Stimulated activated CD4-positive, alpha-beta T cell treated with anti-CD3 and anti-CD28 coated beads, Interleukin-2, amount 100 ng/mL, for 24 hours (primary cell): ENCODE results near the gene STK4.
A peak's percentile ranks its signal among the peaks of the same experiment; 100 is the strongest.
"Not testable (repeated sequence)": the region's sequence is repeated elsewhere in the genome, so short reads cannot be mapped to it uniquely, and the experiment has no call there.

Experiments used
- DNase-seq, 2 donors: peaks; one replicate each; pipeline ENCODE4 v3.0.0-alpha.2; 2020

STK4 gene

DNA sequence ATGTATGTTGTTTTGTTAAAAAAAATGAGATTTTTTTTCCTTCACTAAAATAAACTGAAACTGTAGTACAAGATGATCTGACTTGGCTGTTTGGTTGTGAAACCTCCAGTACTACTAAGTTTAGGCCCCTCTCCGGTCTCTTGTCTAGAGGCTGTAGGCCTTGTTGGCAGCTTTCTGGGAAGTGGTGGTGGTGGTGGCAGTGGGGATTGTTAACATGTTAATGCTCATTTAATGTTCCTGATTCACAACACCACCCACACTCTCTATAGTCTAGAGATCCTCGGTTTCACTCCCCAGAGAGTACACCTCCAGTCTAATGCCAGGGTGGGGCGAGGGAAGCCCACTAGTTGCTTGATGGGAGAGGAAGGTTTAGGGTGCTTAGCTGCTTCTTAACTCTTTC is 24.1 kb downstream of the STK4 start:
- peak; percentile 57 to 68 for DNase-seq

DNA sequence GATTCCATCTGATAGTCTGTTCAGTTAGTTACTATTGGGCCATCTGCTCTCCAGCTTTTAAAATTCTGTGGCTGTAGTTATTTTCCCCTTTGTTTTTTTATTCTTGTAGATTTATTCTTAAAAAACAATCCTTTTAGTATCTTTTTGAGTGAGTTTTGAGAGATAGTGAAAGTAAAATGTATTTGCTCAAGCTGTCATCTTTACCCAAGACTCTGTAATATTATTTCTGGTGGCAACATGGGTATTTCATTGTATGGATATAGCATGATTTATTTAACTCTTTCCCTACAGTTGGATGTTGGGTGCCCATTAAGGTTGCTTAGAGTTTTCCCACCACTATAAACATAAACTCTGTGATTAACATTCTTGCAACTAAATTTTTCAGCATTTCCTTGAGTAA is 24.6 kb downstream of the STK4 start:
- no peak for DNase-seq

DNA sequence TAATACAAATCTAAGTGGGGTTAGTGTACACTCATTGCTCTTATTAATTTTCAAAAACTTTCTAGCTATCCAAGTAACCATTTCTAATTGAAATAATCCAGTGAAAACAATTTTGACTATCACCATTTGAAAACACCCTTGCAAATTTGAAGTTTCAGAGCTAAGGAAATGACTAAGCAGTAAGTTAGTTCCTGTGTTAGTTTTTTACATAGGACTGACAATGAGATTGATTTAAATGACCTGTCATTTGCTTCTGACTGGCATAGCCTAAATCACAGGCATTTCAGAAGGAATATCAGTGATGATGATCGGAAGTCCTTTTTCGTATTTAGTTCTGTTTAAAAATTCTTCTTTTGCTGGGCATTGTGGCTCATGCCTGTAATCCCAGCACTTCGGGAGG is 27.0 kb downstream of the STK4 start:
- no peak for DNase-seq

DNA sequence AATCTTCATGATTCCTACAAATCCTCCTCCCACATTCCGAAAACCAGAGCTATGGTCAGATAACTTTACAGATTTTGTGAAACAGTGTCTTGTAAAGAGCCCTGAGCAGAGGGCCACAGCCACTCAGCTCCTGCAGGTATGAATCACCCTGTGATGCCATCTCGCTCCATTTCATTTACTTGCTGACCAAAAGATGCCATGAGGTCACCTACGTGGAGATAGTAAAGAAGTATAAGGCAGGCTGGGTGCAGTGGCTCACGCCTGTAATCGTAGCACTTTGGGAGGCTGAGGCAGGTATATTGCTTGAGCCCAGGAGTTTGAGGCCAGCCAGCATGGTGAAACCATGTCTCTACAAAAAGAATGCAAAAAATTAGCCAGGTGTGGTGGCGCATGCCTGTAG is 30.9 kb downstream of the STK4 start:
- no peak for DNase-seq

DNA sequence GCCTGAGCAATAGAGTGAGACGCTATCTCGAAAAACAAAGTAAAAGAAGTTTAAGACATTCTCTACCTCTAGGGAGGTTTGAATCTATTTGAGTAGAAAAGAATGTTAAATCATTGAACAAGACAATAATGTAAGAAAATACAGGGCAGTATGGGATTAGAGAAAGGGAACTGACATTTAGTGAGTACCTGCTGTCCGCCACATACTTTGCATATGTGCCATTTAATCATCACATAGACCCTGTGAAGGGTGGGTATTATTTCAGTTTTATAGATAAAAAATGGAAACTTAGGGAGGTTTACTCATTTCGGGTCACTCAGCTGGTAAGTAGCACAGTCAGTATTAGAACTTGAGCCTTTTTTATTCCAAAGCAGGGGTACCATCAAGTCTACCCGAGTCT is 31.4 kb downstream of the STK4 start:
- DNase-seq: no peak

DNA sequence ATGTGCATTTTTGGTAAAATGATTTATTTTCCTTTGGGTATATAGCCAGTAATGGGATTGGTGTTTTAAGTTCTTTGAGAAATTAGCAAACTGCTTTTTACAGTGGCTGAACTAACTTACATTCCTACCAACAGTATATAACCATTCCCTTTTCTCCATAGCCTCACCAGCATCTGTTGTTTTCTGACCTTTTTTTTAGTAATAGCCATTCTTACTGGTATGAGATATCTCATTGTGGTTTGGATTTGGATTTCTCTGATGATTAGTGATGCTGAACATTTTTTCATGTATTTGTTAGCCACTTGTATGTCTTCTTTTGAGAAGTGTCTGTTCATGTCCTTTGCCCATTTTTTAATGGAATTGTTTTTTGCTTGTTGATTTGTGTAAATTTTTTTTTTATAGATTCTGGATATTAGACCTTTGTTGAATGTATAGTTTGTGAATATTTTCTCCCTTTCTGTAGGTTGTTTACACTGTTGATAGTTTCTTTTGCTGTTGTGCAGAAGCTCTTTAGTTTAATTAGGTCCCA is 42.3 kb downstream of the STK4 start:
- DNase-seq: no peak

DNA sequence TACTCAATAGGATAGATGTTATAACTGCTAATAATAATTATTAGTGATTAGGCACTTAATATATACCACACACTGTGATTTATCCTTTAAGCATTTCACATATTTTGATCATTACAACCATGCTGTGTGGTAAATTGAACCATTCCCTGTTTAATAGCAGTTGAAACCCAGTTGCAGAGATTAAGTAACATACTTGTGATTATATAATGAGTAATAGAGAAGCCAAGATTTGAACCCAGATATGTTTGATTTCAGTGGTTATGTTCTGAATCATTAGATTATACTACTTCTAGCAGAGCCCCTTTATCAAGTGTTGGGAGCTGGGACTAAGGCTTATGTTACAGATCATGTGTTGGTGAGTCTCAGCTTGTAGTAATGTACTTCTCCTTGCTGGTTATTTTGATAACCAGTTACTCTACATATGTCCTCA is 44.1 kb downstream of the STK4 start:
- no peak for DNase-seq

DNA sequence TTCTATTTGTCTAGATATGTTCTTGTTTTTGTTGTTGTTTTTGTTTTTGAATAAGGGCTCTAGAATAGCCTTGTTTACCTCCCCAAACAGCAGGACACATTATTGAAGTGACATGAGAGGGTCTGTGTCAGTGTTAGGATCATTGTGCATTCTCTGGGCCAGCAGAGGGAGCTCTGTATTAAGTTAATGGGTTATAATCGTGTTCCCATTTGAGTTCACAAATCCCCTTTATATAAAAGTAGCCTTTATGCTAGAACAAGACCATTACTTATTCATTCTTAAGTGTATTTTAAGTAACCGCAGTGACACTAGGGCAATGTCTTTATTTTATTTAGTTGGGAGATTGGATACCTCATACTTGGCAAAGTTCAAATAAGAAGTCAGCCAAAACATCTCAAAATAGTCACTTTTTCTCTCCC is 44.8 kb downstream of the STK4 start:
- DNase-seq: peak; percentile 52 to 62

DNA sequence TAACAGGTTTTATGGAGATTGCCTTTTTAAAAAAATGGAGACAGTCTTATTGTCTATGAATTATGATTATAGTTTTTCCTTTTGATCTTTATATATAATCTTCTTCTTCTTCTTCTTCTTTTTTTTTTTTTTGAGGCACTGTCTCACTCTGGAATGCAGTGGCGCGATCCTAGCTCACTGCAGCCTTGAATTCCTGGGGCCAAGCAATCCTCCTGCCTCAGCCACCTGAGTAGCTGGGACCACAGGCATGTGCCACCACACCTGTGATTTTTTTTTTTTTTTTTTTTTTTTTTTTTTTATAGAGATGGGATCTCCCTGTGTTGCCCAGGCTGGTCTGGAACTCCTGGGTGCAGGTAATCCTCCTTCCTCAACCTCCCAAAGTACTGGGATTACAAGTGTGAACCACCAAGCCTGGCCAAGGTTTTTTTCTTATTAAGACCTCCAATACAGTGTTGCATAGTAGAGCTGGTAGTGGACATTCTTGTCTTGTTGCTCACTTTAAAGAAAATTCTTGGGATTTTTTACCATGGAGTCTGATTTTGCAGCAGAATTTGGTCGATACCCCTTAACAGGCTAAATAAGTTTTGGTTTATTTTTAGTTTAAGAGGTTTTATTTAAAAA is 46.5 kb downstream of the STK4 start:
- DNase-seq: no peak

DNA sequence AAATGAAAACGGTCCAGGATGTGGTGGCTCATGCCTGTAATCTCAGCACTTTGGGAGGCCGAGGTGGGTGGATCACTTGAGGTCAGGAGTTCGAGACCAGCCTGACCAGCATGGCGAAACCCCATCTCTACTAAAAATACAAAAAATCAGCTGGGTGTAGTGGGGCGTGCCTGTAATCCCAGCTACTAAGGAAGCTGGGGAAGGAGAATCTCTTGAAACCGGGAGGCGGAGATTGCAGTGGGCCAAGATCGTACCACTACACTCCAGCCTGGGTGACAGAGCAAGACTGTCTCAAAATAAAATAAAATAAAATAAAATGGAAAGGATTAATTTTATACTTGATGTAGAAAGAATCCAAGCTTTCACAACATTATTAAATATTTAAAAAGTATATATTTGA is 47.8 kb downstream of the STK4 start:
- not testable (repeated sequence) for DNase-seq

DNA sequence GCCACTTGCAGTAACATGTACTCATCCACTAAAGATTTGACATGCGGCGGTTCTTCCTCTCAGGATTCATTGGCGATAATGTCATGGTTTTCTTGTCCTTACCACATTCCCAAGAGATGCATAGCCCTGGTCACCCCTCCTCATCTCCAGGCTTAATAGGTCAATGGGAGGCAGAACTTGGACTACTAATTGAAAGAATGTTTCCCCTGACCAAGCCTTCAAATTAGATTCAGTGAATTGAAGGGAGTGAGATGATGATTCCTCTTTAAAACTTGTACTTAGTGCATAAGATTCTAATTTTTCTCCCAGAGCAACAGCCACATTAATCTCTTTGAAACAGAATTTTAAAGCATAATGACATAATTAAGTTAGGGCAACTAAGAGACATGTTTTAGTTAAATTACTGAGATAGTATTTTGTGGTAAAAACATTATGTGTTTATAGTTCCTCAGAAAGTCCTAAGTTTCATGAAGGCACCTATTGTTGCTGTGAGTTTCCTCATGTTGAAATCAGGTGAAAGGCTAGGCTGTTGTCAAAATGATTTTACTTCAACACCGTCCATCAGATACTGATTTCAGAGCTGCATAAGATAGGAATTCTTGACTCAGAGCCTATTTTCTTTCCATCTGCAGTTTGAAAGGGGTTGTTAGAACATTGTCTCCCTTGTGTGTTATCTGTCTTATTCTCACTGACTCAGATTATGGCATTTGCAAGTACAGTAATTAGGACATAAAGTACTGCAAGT is 48.5 kb downstream of the STK4 start:
- DNase-seq: no peak

DNA sequence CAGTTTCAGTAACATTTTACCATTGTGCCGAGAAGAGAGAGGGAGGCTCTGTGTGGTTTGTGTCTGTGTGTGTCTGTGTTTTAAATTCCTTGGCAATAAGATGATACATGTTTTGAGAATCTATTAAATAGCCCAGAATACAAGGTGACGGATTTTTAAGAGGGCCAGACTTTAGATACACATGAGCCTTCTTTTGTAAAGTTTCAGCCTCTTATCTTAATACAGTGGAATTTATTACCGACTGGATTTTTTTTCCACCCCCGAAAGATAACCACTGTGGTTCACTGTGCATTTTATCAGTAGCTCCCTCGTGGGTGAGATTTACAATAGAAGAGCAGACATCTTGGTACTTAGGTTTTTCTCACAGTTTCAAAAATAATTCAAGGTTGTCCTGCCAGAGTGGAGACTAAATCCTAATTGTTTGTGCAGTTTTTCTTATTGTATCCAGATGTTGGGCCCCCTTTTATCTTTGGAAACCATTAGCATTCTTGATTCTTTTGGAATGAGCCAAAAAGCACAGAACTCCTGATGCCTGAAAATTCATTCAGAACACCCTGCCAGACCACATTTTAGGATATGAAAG is 49.9 kb downstream of the STK4 start:
- DNase-seq: no peak

DNA sequence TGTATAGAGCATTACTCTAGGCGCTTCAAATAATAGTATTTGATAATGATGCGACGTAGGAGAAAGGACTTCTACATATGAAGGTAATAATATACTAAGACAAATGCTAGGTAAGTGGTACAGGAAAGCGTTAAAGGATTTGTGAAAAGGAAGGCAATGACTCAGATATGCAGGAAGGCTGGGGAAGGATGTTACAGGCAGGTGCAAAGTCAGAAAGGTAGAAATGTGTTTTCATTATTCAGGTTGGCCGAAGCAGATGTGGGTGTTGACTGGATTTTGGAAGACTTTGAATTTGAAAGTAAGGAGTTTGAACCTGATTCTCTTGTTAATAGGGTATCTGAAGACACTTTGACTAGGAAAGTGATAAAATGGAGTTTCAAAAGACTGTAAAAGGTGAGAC is 51.0 kb downstream of the STK4 start:
- DNase-seq: no peak

DNA sequence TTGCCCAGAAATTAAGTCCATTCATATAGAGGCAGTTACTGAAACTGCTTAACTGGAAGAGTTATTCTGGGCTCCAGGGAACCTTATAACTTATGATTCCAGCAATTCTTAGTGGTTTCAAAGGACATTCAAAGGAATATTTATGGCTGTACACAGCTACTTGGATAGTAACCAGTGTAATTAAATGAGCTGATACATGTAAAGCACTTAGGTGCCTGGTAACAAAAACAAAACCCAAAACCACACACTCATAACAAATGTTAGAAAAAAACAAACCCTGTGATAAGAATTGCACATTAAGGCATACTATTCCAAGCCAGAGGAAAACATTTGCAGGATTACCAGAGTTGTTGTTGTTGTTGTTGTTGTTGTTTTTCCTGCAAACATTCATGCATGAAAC is 51.5 kb downstream of the STK4 start:
- DNase-seq: no peak

DNA sequence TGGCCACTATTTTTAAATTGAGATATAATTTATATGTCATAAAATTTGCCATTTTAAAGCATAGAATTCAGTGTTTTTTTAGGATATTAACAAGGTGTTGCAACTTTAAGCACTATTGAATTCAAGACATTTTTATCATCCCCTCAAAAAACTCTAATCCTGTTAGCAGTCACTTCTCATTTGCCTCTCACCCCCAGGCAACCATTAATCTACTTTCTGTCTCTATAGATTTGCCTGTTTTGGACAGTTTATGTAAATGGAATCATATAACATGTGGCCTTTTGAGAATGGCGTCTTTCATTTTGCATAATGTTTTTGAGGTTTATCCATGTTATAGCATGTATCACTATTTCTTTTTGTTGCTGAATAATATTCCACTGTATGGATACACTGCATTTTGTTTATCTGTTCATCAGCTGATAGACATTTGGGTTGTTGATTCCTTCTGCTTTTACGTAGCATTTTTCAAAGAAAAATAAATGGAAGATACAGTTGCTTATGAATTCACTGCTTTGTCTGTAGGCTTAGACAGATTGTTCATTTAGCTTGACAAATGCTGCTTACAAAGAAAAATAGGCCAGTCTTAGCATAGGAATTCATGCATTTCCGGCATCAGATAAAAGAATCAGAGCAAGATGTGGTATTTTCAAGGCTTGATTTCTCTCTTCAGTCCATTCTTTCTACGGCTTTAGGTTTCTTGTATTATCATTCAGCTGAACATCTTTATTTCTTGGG is 52.9 kb downstream of the STK4 start:
- no peak for DNase-seq

DNA sequence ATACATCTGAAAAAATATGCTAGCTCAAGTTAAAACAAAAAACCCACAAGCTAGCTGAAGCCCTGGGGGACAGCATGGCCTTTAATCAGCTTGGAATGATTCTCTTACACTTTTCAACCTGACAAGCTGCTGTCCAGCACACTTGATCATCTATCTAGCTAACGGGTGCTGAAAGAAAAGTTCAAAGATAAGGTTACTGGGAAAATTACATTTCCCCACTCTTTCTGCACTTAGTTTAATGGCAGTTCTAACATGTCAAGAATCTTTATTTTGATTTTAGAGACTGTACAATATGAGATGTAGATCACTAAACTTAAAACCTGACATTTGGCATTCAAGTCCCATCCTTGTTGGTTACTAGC is 53.4 kb downstream of the STK4 start:
- DNase-seq: no peak

DNA sequence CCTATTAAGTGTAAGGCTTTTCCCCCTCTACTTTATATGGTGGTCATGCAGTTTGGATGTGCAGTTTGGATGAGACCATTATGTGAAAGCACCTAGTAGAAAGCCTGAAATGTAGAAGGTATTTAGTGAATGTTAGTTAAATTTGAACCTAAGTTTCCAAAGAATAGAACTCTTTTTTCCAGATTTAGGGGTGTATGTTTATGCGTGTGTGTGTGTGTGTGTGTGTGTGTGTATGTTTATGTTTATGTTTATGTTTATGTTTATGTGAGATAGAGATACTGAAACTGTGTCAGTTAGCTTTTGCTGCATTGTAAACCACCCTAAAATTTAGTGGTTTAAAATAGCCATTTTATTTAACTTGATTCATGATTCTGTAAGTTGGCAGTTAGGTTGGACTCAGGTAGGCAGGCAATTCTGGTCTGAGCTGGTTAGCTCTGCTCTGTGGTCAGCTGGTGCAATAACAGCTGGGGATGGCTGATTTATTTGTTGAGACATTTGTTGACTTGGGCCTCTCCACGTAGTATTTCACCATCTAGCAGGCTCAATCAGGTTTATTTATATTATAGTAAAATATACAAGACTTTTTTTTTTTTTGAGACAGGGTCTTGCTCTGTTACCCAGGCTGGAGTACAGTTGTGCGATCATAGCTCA is 54.0 kb downstream of the STK4 start:
- DNase-seq: no peak

DNA sequence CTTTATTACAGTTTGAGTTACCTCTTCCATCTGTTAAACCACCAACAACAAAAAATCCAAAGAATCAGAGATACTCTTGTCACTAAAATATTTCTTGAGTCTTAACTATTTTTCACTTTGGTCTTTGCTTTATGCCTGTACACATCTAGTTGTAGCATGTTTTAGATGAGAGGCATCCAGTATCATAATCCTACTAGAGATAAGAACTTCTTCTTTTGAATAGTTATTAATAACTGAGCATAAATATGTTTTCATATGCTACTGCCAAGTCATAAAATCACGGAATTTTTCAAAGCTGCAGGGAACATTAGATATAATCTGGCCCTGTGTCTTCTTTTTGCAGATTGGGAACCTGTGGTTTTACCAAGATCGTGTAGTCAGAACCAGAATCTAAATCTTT is 55.3 kb downstream of the STK4 start:
- DNase-seq: no peak

DNA sequence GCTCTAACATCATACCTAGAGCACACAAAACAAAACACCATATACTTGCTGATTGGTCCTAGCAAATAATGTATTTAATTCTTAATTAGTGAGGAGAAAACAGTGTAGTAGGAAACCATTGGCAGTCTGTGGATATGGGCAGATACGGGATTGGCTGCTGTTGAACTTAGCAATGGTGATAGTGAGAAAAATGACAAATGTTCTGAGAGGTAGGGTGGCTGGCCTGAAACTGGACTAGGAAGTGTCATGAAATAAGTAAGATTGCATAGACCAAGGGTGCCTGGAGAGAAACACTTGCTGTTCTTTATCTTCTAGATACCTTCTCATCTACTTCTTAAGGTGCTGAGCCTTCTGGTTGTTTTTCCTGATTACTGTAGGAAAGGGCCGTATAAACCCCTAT is 56.8 kb downstream of the STK4 start:
- DNase-seq: not testable (repeated sequence)

DNA sequence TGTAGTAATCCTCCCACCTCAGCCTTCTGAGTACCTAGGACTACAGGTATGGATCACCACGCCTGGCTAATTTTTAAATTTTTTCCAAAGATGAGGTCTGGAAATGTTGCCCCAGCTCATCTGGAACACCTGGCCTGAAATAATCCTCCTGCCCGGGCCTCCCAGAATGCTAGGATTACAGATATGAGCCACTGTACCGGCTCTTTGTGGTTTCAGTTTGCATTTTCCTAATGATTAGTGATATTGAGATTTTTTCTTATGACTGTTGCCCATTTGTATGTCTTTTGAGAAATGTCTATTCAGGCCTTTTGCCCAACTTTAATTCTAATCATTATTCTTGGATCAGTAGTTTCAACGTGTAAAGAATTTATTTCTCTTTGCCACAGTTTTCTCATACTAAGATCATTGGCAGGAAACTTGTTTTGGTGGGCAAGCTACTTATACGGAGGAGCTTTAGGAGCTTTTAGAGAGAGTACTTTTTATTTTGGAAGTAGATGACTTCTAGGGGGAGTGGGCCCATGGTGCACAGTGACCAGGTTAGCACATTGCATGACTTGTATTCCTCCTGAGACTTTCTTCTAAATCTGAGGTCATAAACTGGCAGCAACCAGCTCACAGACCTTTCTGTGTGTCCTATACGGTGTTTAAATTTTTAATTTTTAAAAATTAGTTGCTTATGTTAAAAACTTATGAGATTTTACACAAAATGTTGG is 62.3 kb downstream of the STK4 start:
- no peak for DNase-seq

DNA sequence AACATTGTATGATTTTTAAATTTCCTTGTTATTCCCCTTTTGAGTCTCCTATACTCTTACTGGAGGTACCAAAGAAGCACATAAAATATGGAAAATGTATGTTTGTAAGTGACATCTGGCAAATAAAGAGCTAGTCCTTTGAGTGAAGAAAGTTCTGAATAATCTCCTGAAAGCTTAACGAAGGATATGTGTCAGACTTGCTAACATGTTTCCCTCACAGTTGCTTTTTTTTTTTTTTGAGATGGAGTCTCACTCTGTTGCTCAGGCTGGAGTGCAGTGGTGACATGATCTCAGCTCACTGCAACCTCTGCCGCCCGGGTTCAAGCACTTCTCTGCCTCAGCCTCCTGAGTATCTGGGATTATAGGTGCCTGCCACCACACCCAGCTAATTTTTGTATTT is 63.6 kb downstream of the STK4 start:
- no peak for DNase-seq

DNA sequence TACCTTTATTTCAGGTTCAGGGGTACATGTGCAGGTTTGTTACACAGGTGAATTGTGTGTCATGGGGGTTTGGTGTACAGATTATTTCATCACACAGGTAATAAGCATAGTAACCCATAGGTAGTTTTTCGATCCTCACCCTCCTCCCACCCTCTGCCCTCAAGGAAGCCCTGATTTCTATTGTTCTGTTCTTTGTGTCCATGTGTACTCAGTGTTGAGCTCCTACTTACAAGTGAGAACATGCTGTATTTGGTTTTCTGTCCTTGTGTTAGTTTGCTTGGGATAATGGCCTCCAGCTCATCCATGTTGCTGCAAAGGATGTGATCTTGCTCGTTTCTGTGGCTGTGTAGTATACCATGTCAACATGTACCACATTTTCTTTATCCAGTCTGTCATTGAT is 66.0 kb downstream of the STK4 start:
- DNase-seq: no peak
